Mesendoderm (in vitro differentiated cells): ENCODE measurements around the gene PSMB2.

ENCODE experiments used
- DNase-seq: peaks from one replicate; pipeline ENCODE4 v3.0.0; 2013
- H2AK5ac ChIP-seq: 2 replicates; pipeline ENCODE4 v1.6.1; 2013; ENCODE audit warnings: low read length, inconsistent platforms
- H2BK120ac ChIP-seq: 2 replicates; pipeline ENCODE4 v1.6.1; 2013; ENCODE audit warnings: low read depth, mild to moderate bottlenecking, low read length, moderate library complexity, mixed read lengths
- H2BK15ac ChIP-seq: replicated peaks from 2 replicates; pipeline ENCODE4 v1.6.1; 2013; ENCODE audit warnings: low read depth, mild to moderate bottlenecking, moderate library complexity
- H2BK5ac ChIP-seq: 2 replicates; pipeline ENCODE4 v1.6.1; 2013; ENCODE audit warnings: low read length, inconsistent platforms
- H3K18ac ChIP-seq: 2 replicates; pipeline ENCODE4 v1.6.1; 2013; ENCODE audit warnings: mild to moderate bottlenecking, low read length, mixed read lengths
- H3K23ac ChIP-seq: one replicate; pipeline ENCODE4 v1.6.1; 2013; ENCODE audit warnings: low read length
- H3K27ac ChIP-seq: 2 replicates; pipeline ENCODE4 v1.5.1; 2013; ENCODE audit warnings: low read depth, mild to moderate bottlenecking, inconsistent platforms, low read length, moderate library complexity
- H3K27me3 ChIP-seq: 2 replicates; pipeline ENCODE4 v1.6.1; 2013; ENCODE audit warnings: low read length, control low read depth, mild to moderate bottlenecking, inconsistent platforms; ENCODE audit not compliant: insufficient read depth, poor library complexity
- H3K36me3 ChIP-seq: 2 replicates; pipeline ENCODE4 v1.6.1; 2013; ENCODE audit warnings: low read length, inconsistent platforms; ENCODE audit not compliant: control insufficient read depth, insufficient read depth
- H3K4ac ChIP-seq: one replicate; pipeline ENCODE4 v1.6.1; 2013; ENCODE audit warnings: low read depth, mild to moderate bottlenecking, low read length, moderate library complexity
- H3K4me1 ChIP-seq: 2 replicates; pipeline ENCODE4 v1.6.1; 2013; ENCODE audit warnings: low read depth, low read length, inconsistent platforms; ENCODE audit not compliant: control insufficient read depth
- H3K4me2 ChIP-seq: 2 replicates; pipeline ENCODE4 v1.6.1; 2013; ENCODE audit warnings: low read length
- H3K4me3 ChIP-seq: 2 replicates; pipeline ENCODE4 v1.5.1; 2013; ENCODE audit warnings: mild to moderate bottlenecking, low read length
- H3K56ac ChIP-seq: one replicate; pipeline ENCODE4 v1.6.1; 2013; ENCODE audit warnings: low read length
- H3K79me1 ChIP-seq: 2 replicates; pipeline ENCODE4 v1.6.1; 2013; ENCODE audit warnings: low read length, inconsistent platforms
- H3K79me2 ChIP-seq: 2 replicates; pipeline ENCODE4 v1.6.1; 2013; ENCODE audit warnings: mild to moderate bottlenecking, low read length; ENCODE audit not compliant: control insufficient read depth, insufficient read depth
- H3K9ac ChIP-seq: 2 replicates; pipeline ENCODE4 v1.6.1; 2013; ENCODE audit warnings: low read length, inconsistent platforms
- H4K5ac ChIP-seq: one replicate; pipeline ENCODE4 v1.6.1; 2013; ENCODE audit warnings: low read length
- H4K8ac ChIP-seq: one replicate; pipeline ENCODE4 v1.6.1; 2013; ENCODE audit warnings: low read depth, mild to moderate bottlenecking, control low read depth, low read length, moderate library complexity
- WGBS: extraction: QIAGEN DNeasy Blood & Tissue Kit; methylation state at CpG from one replicate; pipeline ENCODE4 v1.1.7; 2013; ENCODE audit warnings: low lambda C conversion rate, missing lambda C conversion rate; ENCODE audit not compliant: insufficient coverage; ENCODE audit errors: extremely low coverage; 5-methylcytosine and 5-hydroxymethylcytosine counted together

Gene PSMB2

GRCh38 chr1:35576061-35576765 lies 65.1 kb downstream of the PSMB2 start:
- Histone ChIP-seq H3K4me3 (no peak overlapping the region), H3K9ac (peak overlapping the region; percentile 22), H2BK5ac (no peak overlapping the region), H3K27me3 (peaks cover 52% of the 10 kb centered on the region), H3K56ac (peak overlapping the region; percentile 5), H3K4ac (no peak overlapping the region), H3K79me2 (no peaks in the 10 kb centered on the region), H3K79me1 (no peaks in the 10 kb centered on the region), H2BK120ac (no peak overlapping the region), H2AK5ac (no peak overlapping the region), H3K36me3 (no peaks in the 10 kb centered on the region), H3K27ac (no peak overlapping the region), H3K23ac (no peak overlapping the region), H3K4me2 (peak overlapping the region; percentile 4), H2BK15ac (no peak overlapping the region), H3K18ac (no peak overlapping the region), H4K5ac (no peak overlapping the region), H4K8ac (no peak overlapping the region), H3K4me1 (peaks cover 7% of the 10 kb centered on the region)
- whole genome bisulfite sequencing, result no CpG with 5 or more reads among the region's 10 CpGs
- peak; percentile 74 for DNase-seq

GRCh38 chr1:35575416-35575958 lies 65.8 kb downstream of the PSMB2 start:
- Histone ChIP-seq H3K27me3 (peaks cover 52% of the 10 kb centered on the region), H2BK120ac (no peak overlapping the region), H3K4me2 (no peak overlapping the region), H2BK15ac (no peak overlapping the region), H3K23ac (no peak overlapping the region), H3K18ac (no peak overlapping the region), H3K4me3 (no peak overlapping the region), H2BK5ac (no peak overlapping the region), H3K79me1 (no peaks in the 10 kb centered on the region), H4K8ac (no peak overlapping the region), H2AK5ac (peak overlapping the region; percentile 23), H3K4me1 (peaks cover 7% of the 10 kb centered on the region), H3K79me2 (no peaks in the 10 kb centered on the region), H4K5ac (no peak overlapping the region), H3K9ac (no peak overlapping the region), H3K27ac (no peak overlapping the region), H3K36me3 (no peaks in the 10 kb centered on the region), H3K4ac (no peak overlapping the region), H3K56ac (no peak overlapping the region)
- no CpG with 5 or more reads among the region's 5 CpGs for WGBS
- DNase-seq, result no peak

GRCh38 chr1:35574655-35575415 lies 66.5 kb downstream of the PSMB2 start:
- no peak overlapping the region for H4K5ac ChIP-seq
- no peak overlapping the region for H2BK15ac ChIP-seq
- no peaks in the 10 kb centered on the region for H3K36me3 ChIP-seq
- no peak overlapping the region for H3K27ac ChIP-seq
- no peak overlapping the region for H3K18ac ChIP-seq
- no peaks in the 10 kb centered on the region for H3K79me1 ChIP-seq
- H3K79me2 ChIP-seq, result no peaks in the 10 kb centered on the region
- peaks cover 52% of the 10 kb centered on the region for H3K27me3 ChIP-seq
- no peak overlapping the region for H2BK5ac ChIP-seq
- no peak overlapping the region for H2AK5ac ChIP-seq
- DNase-seq, result peak; percentile 65
- no peak overlapping the region for H3K4me3 ChIP-seq
- no peak overlapping the region for H2BK120ac ChIP-seq
- no peak overlapping the region for H3K9ac ChIP-seq
- no peak overlapping the region for H4K8ac ChIP-seq
- peaks cover 7% of the 10 kb centered on the region for H3K4me1 ChIP-seq
- WGBS, result no CpG with 5 or more reads among the region's 30 CpGs
- no peak overlapping the region for H3K4me2 ChIP-seq
- H3K23ac ChIP-seq, result peak overlapping the region; percentile 29
- H3K56ac ChIP-seq, result peak overlapping the region; percentile 37
- H3K4ac ChIP-seq, result no peak overlapping the region

GRCh38 chr1:35574125-35574654 lies 67.1 kb downstream of the PSMB2 start:
- Histone ChIP-seq H3K4me1 (peaks cover 7% of the 10 kb centered on the region), H3K79me2 (no peaks in the 10 kb centered on the region), H3K4ac (no peak overlapping the region), H4K8ac (no peak overlapping the region), H3K4me3 (no peak overlapping the region), H2BK5ac (no peak overlapping the region), H3K36me3 (no peaks in the 10 kb centered on the region), H4K5ac (no peak overlapping the region), H3K23ac (peak overlapping the region; percentile 29), H3K79me1 (no peaks in the 10 kb centered on the region), H3K56ac (peak overlapping the region; percentile 22), H2BK120ac (no peak overlapping the region), H2BK15ac (no peak overlapping the region), H2AK5ac (no peak overlapping the region), H3K27ac (no peak overlapping the region), H3K18ac (no peak overlapping the region), H3K27me3 (peaks cover 52% of the 10 kb centered on the region), H3K9ac (no peak overlapping the region), H3K4me2 (peak overlapping the region; percentile 10)
- no CpG with 5 or more reads among the region's 48 CpGs for WGBS
- DNase-seq, result no peak

GRCh38 chr1:35573198-35574124 lies 67.9 kb downstream of the PSMB2 start, which contains the start of gene TFAP2E:
TSS of gene TFAP2E (plus strand) at chr1:35573314. CDS start at chr1:35573578, 264 bp downstream.
- no peaks in the 10 kb centered on the region for H3K79me1 ChIP-seq
- H3K18ac ChIP-seq, result no peak within 1 kb of the TSS
- H2BK15ac ChIP-seq, result no peak within 1 kb of the TSS
- H3K27me3 ChIP-seq, result peaks cover 52% of the 10 kb centered on the region
- no peak within 1 kb of the TSS for H3K4ac ChIP-seq
- H3K4me3 ChIP-seq, result peak within 1 kb of the TSS; percentile 21
- no peaks in the 10 kb centered on the region for H3K79me2 ChIP-seq
- no peaks in the 10 kb centered on the region for H3K36me3 ChIP-seq
- no peak within 1 kb of the TSS for H3K23ac ChIP-seq
- no peak within 1 kb of the TSS for H3K27ac ChIP-seq
- H4K8ac ChIP-seq, result no peak within 1 kb of the TSS
- H4K5ac ChIP-seq, result no peak within 1 kb of the TSS
- no peak within 1 kb of the TSS for H2AK5ac ChIP-seq
- peak within 1 kb of the TSS; percentile 67 for H3K4me2 ChIP-seq
- WGBS, result no CpG with 5 or more reads among the region's 95 CpGs
- peak within 1 kb of the TSS; percentile 52 for H3K9ac ChIP-seq
- no peak within 1 kb of the TSS for H2BK120ac ChIP-seq
- no peak within 1 kb of the TSS for H2BK5ac ChIP-seq
- peaks cover 7% of the 10 kb centered on the region for H3K4me1 ChIP-seq
- peak; percentile 45 for DNase-seq
- peak within 1 kb of the TSS; percentile 71 for H3K56ac ChIP-seq
